ENCODE measurements around the gene DEPDC7.

DNA sequence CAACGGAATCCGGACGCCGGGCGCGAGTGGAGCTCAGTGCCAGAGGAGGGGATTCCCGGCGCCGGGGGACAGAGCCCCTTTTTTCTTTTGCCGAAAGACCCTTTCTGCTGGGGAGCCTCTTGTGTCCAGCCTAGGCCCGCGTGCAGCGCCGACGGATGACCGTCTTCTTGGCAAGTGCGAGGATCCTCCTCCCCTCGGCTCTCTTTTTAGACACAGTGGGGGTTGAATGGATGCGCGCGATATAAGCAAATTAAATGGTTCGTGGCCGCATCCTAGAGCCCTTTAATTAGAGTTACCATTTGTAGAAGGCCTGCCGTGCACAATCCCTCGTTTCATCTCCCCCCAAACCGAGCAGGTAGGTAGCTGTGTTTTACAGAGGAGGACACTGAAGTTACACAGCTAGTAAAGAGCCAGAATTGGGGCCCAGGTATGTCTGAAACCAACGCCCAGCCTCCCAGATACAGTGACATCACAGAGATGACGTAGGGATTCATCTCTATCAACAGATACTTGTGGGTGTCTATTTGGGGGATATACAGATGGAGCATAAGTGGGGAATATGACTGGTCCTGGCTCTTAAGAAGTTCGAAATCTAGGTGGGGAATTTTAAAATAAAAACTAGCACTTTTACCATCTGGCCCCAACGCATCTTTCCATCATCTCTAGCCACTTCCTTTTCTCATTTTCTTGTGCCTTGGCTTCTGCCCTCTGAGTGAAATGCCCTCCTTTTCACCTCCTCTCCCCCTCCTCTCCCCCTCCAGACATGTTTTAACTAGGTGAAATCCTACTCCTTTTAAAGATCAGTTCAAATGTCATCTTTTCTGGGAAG is 24.6 kb downstream of the DEPDC7 start:
- TF ChIP-seq, protein P1, sequence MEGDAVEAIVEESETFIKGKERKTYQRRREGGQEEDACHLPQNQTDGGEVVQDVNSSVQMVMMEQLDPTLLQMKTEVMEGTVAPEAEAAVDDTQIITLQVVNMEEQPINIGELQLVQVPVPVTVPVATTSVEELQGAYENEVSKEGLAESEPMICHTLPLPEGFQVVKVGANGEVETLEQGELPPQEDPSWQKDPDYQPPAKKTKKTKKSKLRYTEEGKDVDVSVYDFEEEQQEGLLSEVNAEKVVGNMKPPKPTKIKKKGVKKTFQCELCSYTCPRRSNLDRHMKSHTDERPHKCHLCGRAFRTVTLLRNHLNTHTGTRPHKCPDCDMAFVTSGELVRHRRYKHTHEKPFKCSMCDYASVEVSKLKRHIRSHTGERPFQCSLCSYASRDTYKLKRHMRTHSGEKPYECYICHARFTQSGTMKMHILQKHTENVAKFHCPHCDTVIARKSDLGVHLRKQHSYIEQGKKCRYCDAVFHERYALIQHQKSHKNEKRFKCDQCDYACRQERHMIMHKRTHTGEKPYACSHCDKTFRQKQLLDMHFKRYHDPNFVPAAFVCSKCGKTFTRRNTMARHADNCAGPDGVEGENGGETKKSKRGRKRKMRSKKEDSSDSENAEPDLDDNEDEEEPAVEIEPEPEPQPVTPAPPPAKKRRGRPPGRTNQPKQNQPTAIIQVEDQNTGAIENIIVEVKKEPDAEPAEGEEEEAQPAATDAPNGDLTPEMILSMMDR (IDR thresholded peaks at IDR 0.05): no peak
- TF ChIP-seq EZH2 (IDR thresholded peaks at IDR 0.05; ENCODE audit: borderline replicate concordance, insufficient read depth, low read depth, low read length, poor library complexity, severe bottlenecking): no peak

Data from B cell (primary cell).